Stimulated activated CD8-positive, alpha-beta memory T cell treated with anti-CD3 and anti-CD28 coated beads, Interleukin-12 subunit alpha, Interleukin-12 subunit beta, amount 100 ng/mL, for 1 hour (primary cell): ENCODE data around the gene FCRL6.

Experiments used
- DNase-seq: peaks from one replicate; pipeline ENCODE4 v3.0.0-alpha.2; 2020; ENCODE audit warnings: low read depth

FCRL6 gene, protein sequence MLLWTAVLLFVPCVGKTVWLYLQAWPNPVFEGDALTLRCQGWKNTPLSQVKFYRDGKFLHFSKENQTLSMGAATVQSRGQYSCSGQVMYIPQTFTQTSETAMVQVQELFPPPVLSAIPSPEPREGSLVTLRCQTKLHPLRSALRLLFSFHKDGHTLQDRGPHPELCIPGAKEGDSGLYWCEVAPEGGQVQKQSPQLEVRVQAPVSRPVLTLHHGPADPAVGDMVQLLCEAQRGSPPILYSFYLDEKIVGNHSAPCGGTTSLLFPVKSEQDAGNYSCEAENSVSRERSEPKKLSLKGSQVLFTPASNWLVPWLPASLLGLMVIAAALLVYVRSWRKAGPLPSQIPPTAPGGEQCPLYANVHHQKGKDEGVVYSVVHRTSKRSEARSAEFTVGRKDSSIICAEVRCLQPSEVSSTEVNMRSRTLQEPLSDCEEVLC

GRCh38 chr1:159802111-159802510, at the start of gene FCRL6:
FCRL6 (plus strand) TSS chr1:159802360; CDS start chr1:159802425, 65 bp downstream.
- no peak for DNase-seq

DNA sequence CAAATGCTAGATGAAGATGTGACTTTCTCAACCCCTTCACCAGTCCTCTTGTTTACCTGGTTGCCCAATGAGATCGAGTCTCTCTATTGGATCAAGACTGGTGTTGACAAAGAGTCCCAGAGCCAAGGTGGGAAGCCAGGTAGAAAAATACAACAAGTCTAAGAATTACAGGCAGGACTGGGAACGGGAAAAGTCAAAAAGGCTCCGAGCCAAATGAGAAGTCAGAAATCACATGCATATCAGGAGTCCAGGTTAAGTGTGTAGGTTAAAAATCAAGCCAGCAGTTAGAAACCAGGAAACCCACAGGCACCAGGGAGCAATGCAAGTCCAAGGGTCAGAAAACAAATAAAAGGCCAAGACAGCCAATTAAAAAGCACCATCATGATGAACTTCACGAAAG, 48.8 kb upstream of the FCRL6 start:
- no peak for DNase-seq

DNA sequence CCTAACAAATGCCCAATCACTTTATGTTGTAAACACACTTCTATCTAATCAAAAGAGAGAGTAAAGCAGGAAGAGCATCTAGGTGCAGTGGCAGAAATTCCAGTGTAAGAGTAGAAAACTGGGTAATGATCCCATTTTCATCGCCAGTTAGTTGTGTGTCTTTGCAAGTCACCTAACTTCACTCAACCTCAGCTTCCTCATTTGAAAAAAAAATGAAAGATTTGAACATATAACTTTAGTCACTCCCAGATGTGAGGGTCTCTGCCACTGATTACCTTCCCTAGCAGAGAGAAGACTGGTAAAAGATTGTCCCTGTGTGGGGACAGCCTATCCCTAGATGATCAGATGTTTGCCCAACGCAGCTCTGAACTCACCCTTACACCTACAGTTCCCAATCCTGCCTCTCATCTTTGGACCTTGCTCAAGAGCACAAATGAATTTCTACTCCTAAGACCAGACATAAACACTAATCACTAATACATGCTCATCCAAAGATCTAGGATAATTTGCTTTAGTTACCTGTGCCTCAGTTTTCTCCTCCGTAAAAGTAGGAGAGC, 46.6 kb upstream of the FCRL6 start:
- no peak for DNase-seq

DNA sequence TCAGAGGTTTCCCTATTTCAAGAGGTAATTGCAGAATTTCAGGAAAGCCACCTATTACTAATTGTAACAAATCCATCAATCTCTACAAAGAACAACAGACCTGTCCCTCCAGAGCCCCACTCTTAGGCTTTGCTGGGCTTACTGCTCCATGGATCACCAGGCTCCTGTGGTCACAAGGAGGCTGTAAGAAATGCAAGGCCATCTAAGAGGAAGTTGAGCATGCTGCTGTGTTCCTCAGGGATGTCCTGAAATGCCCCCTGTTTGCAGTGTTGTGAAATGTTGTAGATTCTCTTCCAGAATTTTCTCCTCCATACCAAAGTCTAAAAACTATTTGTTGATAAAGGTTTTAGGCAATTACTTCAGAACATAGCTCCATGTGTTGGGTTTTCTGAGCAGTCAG, 45.8 kb upstream of the FCRL6 start:
- DNase-seq = no peak

GRCh38 chr1:159763686-159764085, 38.5 kb upstream of the FCRL6 start:
- DNase-seq = no peak

DNA sequence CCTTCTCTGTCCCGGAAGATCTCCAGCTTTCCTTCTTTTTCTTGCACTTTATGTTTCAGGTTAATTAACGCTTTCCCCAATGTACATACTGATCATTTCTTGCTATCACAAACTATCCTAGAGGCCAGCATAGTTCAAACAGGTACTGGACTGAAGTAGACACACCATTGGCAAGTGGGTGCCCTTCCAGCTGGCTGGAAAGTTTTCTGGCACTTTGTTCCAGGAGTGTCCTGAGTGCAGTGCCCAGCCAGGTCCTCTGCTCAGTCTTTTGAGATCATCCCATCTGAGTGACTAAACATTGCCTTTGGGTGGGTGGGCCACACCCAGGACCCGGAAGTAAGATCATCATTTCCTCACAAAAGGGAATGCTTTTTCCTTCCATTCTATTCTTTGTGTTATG, 36.4 kb upstream of the FCRL6 start:
- DNase-seq = no peak

- DNase-seq = no peak
Measured at GRCh38 chr1:159771127-159771895, 30.8 kb upstream of the FCRL6 start.

DNA sequence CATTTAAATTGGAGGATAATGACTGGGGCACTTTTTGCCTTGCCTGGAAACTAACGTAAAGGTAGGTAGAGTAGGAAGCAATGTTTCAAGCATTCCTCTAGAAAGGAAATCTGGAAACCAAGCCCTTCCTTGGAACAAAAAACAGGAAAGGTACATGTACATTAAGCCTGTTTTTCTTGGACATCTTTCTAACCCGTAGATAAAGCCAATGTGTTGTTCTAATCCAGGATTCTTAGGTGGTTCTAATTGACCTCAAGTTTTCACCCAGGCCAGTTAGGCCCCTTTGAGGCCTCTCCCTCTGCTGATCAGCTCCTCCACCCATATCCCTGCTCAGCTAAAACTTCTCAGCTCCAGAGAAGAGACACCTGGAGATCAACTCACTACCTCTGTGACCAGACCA, 27.7 kb upstream of the FCRL6 start:
- DNase-seq = no peak

DNA sequence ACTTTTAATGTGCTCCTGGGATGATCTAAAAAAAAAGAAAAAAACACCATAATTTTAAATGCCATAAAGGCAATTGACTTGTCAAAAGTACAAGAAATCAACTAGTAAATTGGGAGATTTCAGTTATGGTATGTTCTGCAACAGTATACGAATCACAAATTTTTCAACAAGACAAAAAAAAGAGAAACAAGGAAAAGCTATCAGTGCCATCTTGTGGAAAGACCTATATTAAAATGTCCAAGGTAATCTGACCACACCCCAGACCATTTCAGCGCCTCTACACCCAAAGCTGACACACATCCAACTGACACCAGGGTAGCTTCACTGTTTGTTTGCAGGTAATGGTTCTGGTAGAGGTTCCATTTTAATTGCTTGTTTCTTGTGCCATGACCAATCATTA, 26.4 kb upstream of the FCRL6 start:
- DNase-seq = no peak

DNA sequence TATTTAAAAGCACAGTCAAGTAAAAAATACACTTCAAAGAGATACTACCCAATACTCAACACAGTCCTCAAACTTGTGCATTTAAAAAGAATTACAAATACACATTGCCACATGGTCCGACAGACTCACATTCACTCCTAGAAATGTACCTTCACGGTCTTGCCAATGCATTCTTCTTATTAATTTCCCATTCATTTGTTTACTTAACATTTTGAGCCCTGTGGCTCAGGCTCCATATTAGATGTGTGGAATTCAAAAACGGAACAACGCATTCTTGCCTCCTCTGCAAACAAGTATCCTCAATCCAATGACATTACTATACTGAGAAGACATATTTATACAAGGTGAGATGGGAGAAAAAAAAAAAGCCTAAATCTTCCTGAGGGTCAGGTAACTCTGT, 23.9 kb upstream of the FCRL6 start:
- DNase-seq = no peak

DNA sequence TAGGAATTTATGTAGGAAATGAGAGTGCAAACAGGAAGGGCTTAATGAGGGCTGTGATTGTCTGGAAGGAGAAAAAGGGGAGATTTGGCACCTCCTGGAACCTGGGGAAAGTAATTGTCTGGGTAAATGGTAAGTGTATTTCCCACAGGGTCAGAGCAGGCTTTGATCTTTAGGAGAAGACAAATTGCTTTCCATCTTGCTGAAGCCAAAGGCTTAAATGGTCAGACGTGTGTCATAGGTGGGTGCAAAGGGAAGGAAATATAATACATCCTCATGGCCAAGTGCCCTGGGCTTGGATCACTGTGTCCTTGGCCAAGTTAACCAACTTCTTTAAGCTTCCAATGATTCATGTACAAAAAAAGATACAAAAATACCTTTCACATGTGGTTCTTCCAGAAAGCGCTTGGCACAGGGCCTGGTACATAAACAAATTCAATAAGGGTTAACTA, 22.7 kb upstream of the FCRL6 start:
- no peak for DNase-seq

- DNase-seq = peak; percentile 90
Measured at GRCh38 chr1:159780583-159781582, 21.3 kb upstream of the FCRL6 start, which contains the start of gene DUSP23. DUSP23 (plus strand) TSS chr1:159780962; CDS start chr1:159781101, 139 bp downstream.

GRCh38 chr1:159781992-159782391, 20.2 kb upstream of the FCRL6 start:
- DNase-seq = no peak

- no peak for DNase-seq
Measured at GRCh38 chr1:159783724-159784123, 18.4 kb upstream of the FCRL6 start.

DNA sequence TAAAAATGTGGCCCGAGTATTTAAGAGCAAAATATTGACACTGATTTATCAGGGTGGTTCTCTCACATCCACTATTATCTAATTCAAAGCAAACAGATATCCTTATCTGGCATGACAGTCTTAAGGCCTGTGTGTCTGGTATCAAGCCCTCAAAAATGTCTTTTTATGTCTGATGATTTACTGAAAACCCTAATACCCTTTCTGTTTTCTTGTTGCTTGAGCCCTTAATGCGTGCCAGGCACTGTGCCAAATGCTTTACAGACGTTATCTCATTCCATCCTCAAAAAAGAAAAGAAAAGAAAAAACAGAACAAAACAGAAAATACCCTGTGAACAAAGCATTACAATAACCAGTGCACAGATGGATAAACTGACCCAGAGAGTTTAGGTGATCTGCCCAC, 15.7 kb upstream of the FCRL6 start:
- DNase-seq = no peak

DNA sequence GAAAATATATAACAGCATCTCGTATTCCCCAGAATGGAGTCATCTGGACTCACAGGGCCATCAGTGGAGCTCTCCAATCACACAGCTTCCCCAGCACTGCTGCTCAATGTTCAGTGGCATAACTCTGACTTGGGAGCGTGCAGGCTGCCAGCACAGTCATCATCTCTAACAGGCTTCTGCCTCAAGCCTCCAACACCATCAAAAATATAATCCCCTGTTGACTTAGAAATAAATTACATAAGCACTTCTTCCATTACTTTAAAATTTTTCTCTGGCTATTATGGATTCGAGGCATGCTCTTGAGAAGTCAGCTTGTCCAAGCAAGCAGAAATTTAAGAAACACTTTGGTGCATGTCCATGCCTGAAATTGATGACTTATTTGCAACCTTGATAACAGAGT, 15.2 kb upstream of the FCRL6 start:
- no peak for DNase-seq

DNA sequence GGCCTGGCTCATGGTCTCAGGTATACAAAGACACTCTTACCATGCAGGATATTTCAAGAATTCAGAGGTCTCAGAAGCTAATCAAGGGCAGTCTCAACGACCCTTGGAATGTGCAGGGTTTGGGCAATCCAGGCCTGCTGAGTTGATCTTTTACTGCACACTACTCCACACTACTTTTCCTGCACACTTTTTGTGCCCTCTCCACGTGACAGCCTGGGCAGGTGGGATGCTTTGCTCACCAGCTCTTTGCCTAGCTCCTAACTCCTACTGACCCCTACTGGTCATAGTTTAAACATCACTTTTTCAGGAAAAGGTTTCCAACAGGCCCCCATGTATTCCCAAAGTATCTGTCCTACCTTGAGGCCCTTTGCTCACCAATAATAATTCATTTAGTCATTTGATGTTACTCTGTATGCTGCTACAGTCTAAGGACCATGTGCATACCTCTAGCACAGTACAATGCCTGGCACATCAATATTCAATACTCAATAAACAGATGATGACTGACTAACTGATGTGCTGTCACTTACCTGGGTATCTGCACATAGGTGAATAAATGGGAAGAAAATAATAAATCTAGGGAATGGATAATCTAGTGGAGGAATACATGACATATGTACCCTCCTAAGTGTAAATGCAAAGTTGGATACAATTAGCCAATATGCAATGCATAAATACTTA, 11.8 kb upstream of the FCRL6 start:
- no peak for DNase-seq

DNA sequence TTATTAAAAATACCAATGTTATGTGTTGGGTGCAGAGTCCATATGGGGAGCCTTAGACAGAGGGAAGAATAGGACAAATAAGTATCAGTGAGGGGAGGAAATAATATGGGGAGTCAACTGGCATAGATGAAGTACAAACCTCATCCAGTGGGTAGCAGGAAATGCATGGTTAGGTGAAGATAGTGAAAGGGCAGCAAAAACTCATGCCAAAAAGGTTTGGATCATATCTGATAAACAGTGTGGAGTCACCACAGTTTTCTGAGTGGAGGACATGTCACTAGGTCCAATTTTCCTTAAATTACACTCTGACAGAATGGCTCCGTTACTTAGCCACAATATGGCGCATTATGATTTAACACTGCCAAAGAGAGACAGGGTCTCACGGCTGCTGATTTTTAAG, 11.1 kb upstream of the FCRL6 start:
- DNase-seq = no peak

GRCh38 chr1:159791461-159791860, 10.7 kb upstream of the FCRL6 start:
- no peak for DNase-seq

- no peak for DNase-seq
Measured at GRCh38 chr1:159795534-159795933, 6.6 kb upstream of the FCRL6 start.

- DNase-seq = peak; percentile 24
Measured at GRCh38 chr1:159798893-159799292, 3.3 kb upstream of the FCRL6 start.
